ENCODE data around the gene RPS24.

DNA sequence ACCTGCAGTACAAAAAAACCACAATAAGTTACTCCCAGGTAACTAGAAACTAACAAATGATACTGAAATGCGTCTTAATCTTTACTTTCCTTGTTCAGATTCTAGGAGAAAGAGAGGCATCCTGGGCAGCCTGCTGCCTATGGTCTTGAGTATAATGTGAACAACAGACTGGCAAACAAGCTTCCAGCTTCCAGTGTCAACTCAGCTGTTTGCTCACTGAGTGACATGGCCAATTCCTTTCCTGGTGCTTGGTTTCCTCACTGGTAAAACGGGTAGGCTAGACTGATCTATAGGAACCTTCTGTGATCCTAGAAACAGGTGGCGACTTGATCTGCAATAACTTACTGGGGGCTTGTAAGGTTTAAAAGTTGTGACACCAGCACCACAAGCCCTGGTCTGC is 14.4 kb upstream of the RPS24 start:
- TF ChIP-seq, protein P1, sequence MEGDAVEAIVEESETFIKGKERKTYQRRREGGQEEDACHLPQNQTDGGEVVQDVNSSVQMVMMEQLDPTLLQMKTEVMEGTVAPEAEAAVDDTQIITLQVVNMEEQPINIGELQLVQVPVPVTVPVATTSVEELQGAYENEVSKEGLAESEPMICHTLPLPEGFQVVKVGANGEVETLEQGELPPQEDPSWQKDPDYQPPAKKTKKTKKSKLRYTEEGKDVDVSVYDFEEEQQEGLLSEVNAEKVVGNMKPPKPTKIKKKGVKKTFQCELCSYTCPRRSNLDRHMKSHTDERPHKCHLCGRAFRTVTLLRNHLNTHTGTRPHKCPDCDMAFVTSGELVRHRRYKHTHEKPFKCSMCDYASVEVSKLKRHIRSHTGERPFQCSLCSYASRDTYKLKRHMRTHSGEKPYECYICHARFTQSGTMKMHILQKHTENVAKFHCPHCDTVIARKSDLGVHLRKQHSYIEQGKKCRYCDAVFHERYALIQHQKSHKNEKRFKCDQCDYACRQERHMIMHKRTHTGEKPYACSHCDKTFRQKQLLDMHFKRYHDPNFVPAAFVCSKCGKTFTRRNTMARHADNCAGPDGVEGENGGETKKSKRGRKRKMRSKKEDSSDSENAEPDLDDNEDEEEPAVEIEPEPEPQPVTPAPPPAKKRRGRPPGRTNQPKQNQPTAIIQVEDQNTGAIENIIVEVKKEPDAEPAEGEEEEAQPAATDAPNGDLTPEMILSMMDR (IDR thresholded peaks at IDR 0.05), result no peak
- no peak for TF ChIP-seq ZFX (IDR thresholded peaks at IDR 0.05; ENCODE audit: borderline replicate concordance)

Measured in 22Rv1 (cell line).